Heart right ventricle (tissue), 16 donors: ENCODE results near the gene IMMT. TPM values are rescaled to one million over a fixed set of nuclear protein-coding genes. Genes with fewer than 3 reads are reported as not detected.

ENCODE experiments used
- ATAC-seq, 8 donors: fragments of 200-7000 bp; cut with Tn5 transposase; one replicate each; pipeline ENCODE4 v1.9.1; 2020; ENCODE audit warnings: mild to moderate bottlenecking in 8 of 8, moderate library complexity in 8 of 8, moderate number of reproducible peaks in 1 of 8
- DNase-seq, 2 donors: peaks; one replicate each; pipeline ENCODE4 v3.0.0-alpha.2; 2020
- H3K27ac ChIP-seq, 10 donors: fragments of 200-600 bp; sonication (generic) in 2 of 10; one replicate each; pipeline versions ENCODE4 v1.5.0 to v1.8.0; 2020 to 2022; ENCODE audit warnings: mild to moderate bottlenecking in 3 of 10
- H3K27me3 ChIP-seq, 7 donors: fragments of 200-600 bp; one replicate each; pipeline ENCODE4 v1.8.0; 2021 to 2022; ENCODE audit warnings: mild to moderate bottlenecking in 2 of 7
- H3K36me3 ChIP-seq, 9 donors: fragments of 200-600 bp; sonication (generic) in 1 of 9; one replicate each; pipeline versions ENCODE4 v1.5.0 to v1.8.0; 2020 to 2022; ENCODE audit warnings: mild to moderate bottlenecking in 2 of 9
- H3K4me1 ChIP-seq, 9 donors: fragments of 200-600 bp; sonication (generic) in 1 of 9; one replicate each; pipeline versions ENCODE4 v1.5.0 to v1.8.0; 2020 to 2022; ENCODE audit warnings: mild to moderate bottlenecking in 4 of 9
- H3K4me3 ChIP-seq, 10 donors: fragments of 200-600 bp; sonication (generic) in 2 of 10; one replicate each; pipeline versions ENCODE4 v1.5.0 to v1.8.0; 2020 to 2022; ENCODE audit warnings: mild to moderate bottlenecking in 7 of 10, moderate library complexity in 2 of 10
- H3K9me3 ChIP-seq, 11 donors: fragments of 200-600 bp in 10 of 11; sonication (generic) in 2 of 11; one replicate each; pipeline versions ENCODE4 v1.5.0 to v1.8.0; 2013 to 2022; ENCODE audit warnings: mild to moderate bottlenecking in 2 of 11, control low read depth in 1 of 11, moderate library complexity in 1 of 11
- CTCF ChIP-seq, 9 donors: fragments of 200-600 bp; sonication (generic) in 2 of 9; IDR thresholded peaks; one replicate each; pipeline versions ENCODE4 v1.5.0 to v1.8.0; 2021 to 2022; ENCODE audit warnings: antibody characterized with exemption in 9 of 9, mild to moderate bottlenecking in 5 of 9, moderate library complexity in 1 of 9
- WGBS, 2 donors: extraction: QIAGEN DNeasy Blood & Tissue Kit; methylation state at CpG; one replicate each; pipeline ENCODE4 v1.1.7; 2013; ENCODE audit warnings: inconsistent platforms in 1 of 2; 5-methylcytosine and 5-hydroxymethylcytosine counted together
- intact Hi-C, 10 donors: fragments of 100-400 bp; cut with DNase I; formaldehyde crosslinking; loops; one replicate each; pipeline versions ENCODE4 v1.11.1 to v1.14.2; 2022
- polyA plus RNA-seq, 2 donors: library from polyadenylated mRNA; stranded (reverse); fragments of 200-250 nt; gene quantifications; one replicate each; pipeline ENCODE4 v1.2.3, GENCODE V29; 2013
- total RNA-seq, 10 donors: library from RNA; stranded (reverse); fragmentation: NEBNext Ultra II Directional in 3 of 10; extraction: Animal tissue kit (Norgen Biotek cat#: 25700) in 3 of 10; gene quantifications; one replicate each; pipeline versions ENCODE4 v1.2.1 to v1.2.4, GENCODE V29; 2021 to 2023
- donor health status: Arrhythmogenic right ventricular cardiomyopathy.
- donor health status: ischemic (EF 13 %, LVEDD 7.1; RV severe dilation, severe dysfunction).
- donor health status: healthy with polysubstance abuse.
- donor health status: DM: no; HTN: yes; CAD: no.
- donor health status: DM: no; HTN: no; CAD: no.
- donor health status: ischemic (EF 25% LVEDD 6.9; RV normal size, moderate dysfunction).
- donor health status: ischemic (EF 25% LVEDD 5.7; RV mildly dilated, moderate dysfunction).
- donor health status: healthy.
- donor health status: DM: yes; HTN: yes; CAD: no.
- donor health status: Ischemic cardiomyopathy.
- donor health status: ischemic (EF 35%, LVEDD 5.7; RV mildly dilated, moderate dysfunction).
- donor health status: nonischemic (EF 11% LVEDD 7.7; RV severe dilation, severe dysfunction).
- donor health status: DM: yes; HTN: yes; CAD: no.
- donor health status: PGD.
- donor health status: ischemic (EF 29% LVEDD 5.4; RV normal size, mild dysfunction).
- donor health status: nonischemic (EF 23%, LVEDD 6.1; RV moderate dilation, normal function).

Gene IMMT
- total and polyA plus RNA-seq, 12 donors: 48.2 to 333 (median 298) TPM

GRCh38 chr2:86218124-86218523 is 22.9 kb upstream of the IMMT start:
- Histone ChIP-seq H3K4me3 (no peak overlapping the region), H3K4me1 (peaks cover 6 to 57% (median 29%) of the 10 kb centered on the region in 9 donors), H3K36me3 (peaks cover 0 to 29% (median 1%) of the 10 kb centered on the region in 9 donors), H3K27me3 (no peaks in the 10 kb centered on the region), H3K9me3 (no peaks in the 10 kb centered on the region), H3K27ac (no peak overlapping the region)
- no peak for ATAC-seq
- intact Hi-C loops: loop anchor here in 1 of 10 donors (5.0 kb wide), 1 partner anchor 149 kb away; no protein-coding TSS in a partner anchor
- no peak for TF ChIP-seq CTCF (IDR thresholded peaks at IDR 0.05)
- no peak for DNase-seq
- WGBS, 2 donors: 88 to 93% methylated on average over 4 of the region's 4 CpGs

GRCh38 chr2:86216575-86217555 is 21.6 kb upstream of the IMMT start:
- peaks cover 0 to 41% (median 14%) of the 10 kb centered on the region in 9 donors for H3K36me3 ChIP-seq
- peaks cover 0 to 46% (median 16%) of the 10 kb centered on the region in 9 donors for H3K4me1 ChIP-seq
- ATAC-seq (no peak), DNase-seq (no peak)
- peak overlapping the region in 1 of 10 donors; percentile 21 for H3K27ac ChIP-seq
- TF ChIP-seq CTCF (IDR thresholded peaks at IDR 0.05): no peak
- no peaks in the 10 kb centered on the region for H3K27me3 ChIP-seq
- H3K9me3 ChIP-seq: no peaks in the 10 kb centered on the region
- peak overlapping the region in 5 of 10 donors; percentile 20 to 36 (median 29) for H3K4me3 ChIP-seq
- intact Hi-C loops: loop anchor here in 1 of 10 donors (5.0 kb wide), 1 partner anchor 150 kb away; no protein-coding TSS in a partner anchor
- WGBS, 2 donors: 48 to 60% methylated on average over 13 of the region's 13 CpGs

GRCh38 chr2:86214503-86214832 is 19.2 kb upstream of the IMMT start:
- H3K27me3 ChIP-seq: no peaks in the 10 kb centered on the region
- TF ChIP-seq CTCF (IDR thresholded peaks at IDR 0.05): no peak
- H3K4me3 ChIP-seq: no peak overlapping the region
- WGBS, 2 donors: 89 to 92% methylated on average over 2 of the region's 2 CpGs
- H3K27ac ChIP-seq: peak overlapping the region in 2 of 10 donors; percentile 3 to 67
- peaks cover 0 to 65% (median 37%) of the 10 kb centered on the region in 9 donors for H3K36me3 ChIP-seq
- peaks cover 0 to 32% (median 9%) of the 10 kb centered on the region in 9 donors for H3K4me1 ChIP-seq
- intact Hi-C loops: no loop called here
- H3K9me3 ChIP-seq: no peaks in the 10 kb centered on the region
- ATAC-seq (no peak), DNase-seq (no peak)

- TF ChIP-seq CTCF (IDR thresholded peaks at IDR 0.05): no peak
- DNase-seq (no peak), ATAC-seq (peak in 1 of 8 donors; percentile 21)
- no peaks in the 10 kb centered on the region for H3K27me3 ChIP-seq
- WGBS, 2 donors: 28 to 32% methylated on average over 4 of the region's 4 CpGs
- H3K27ac ChIP-seq: peak overlapping the region in 2 of 10 donors; percentile 3 to 67
- intact Hi-C loops: no loop called here
- H3K36me3 ChIP-seq: peaks cover 0 to 71% (median 42%) of the 10 kb centered on the region in 9 donors
- H3K9me3 ChIP-seq: no peaks in the 10 kb centered on the region
- H3K4me1 ChIP-seq: peaks cover 0 to 35% (median 9%) of the 10 kb centered on the region in 9 donors
- H3K4me3 ChIP-seq: no peak overlapping the region
Measured at GRCh38 chr2:86213699-86214502, 18.6 kb upstream of the IMMT start.
